HepG2 (cell line): ENCODE results near the gene IGIP. TPM values are rescaled to one million over a fixed set of nuclear protein-coding genes. Genes with fewer than 3 reads are reported as not detected.

Experiments used
- CAMTA2 ChIP-seq: sonication (generic); formaldehyde crosslinking; IDR thresholded peaks from 2 replicates; pipeline ENCODE4 v1.4.0; 2020; ENCODE audit warnings: mild to moderate bottlenecking, missing genetic modification reagents, borderline replicate concordance
- FOXM1 ChIP-seq: sonication (generic); formaldehyde crosslinking; IDR thresholded peaks from 2 replicates; pipeline ENCODE4 v1.5.0; 2020; ENCODE audit warnings: missing genetic modification reagents
- NFKB2 ChIP-seq: sonication (generic); formaldehyde crosslinking; IDR thresholded peaks from 2 replicates; pipeline ENCODE4 v1.4.0; 2020; ENCODE audit warnings: missing genetic modification reagents, borderline replicate concordance
- ZNF318 ChIP-seq: sonication (generic); formaldehyde crosslinking; IDR thresholded peaks from 2 replicates; pipeline ENCODE4 v1.4.0; 2020; ENCODE audit warnings: mild to moderate bottlenecking, missing genetic modification reagents
- ZNF615 ChIP-seq: sonication (generic); formaldehyde crosslinking; IDR thresholded peaks from 2 replicates; pipeline ENCODE4 v1.5.0; 2020; ENCODE audit warnings: mild to moderate bottlenecking, missing genetic modification reagents, borderline replicate concordance
- ZNF720 ChIP-seq: sonication (generic); formaldehyde crosslinking; IDR thresholded peaks from 2 replicates; pipeline ENCODE4 v1.4.0; 2020; ENCODE audit warnings: missing genetic modification reagents
- polyA plus RNA-seq, 8 experiments: library from polyadenylated mRNA; depleted of rRNA in 3 of 8; stranded (reverse) in 7 of 8; unstranded in 1 of 8; fragments of >200 nt; fragmentation: Illumina TruSeq in 4 of 8; extraction: Trizol in 4 of 8; gene quantifications; 2 replicates each; pipeline versions ENCODE4 v1.2.1 to v1.2.3, GENCODE V29; 2011 to 2016; ENCODE audit warnings: low read depth in 4 of 8, missing spikeins in 1 of 8, mixed read lengths in 1 of 8; ENCODE audit not compliant: insufficient read depth in 1 of 8
- total RNA-seq, 5 experiments: library from RNA; depleted of rRNA; stranded (reverse); fragments of >200 nt; fragmentation: Illumina TruSeq; extraction: Trizol; gene quantifications; 2 replicates each; pipeline ENCODE4 v1.2.3, GENCODE V29; 2016; ENCODE audit warnings: low read depth in 1 of 5

IGIP gene
- total and polyA plus RNA-seq, 2 of the 13 experiments (the other 11 are each of a cell fraction or from before 2014, with no cell fraction given) = 1.7 to 2.1 TPM

GRCh38 chr5:140153255-140153654 lies 27.5 kb downstream of the IGIP start (continued):
- TF ChIP-seq ZNF318 (CRISPR knock-in tag) = no peak
- no peak for TF ChIP-seq ZNF720 (CRISPR knock-in tag)
- no peak for TF ChIP-seq FOXM1 (CRISPR knock-in tag)
- no peak for TF ChIP-seq NFKB2 (CRISPR knock-in tag)
- no peak for TF ChIP-seq CAMTA2 (CRISPR knock-in tag)
- TF ChIP-seq ZNF615 (CRISPR knock-in tag) = no peak
